ENCODE measurements around the gene CYP27B1. TPM values are rescaled to one million over a fixed set of nuclear protein-coding genes. Genes with fewer than 3 reads are reported as not detected.
"Not testable (repeated sequence)": the region's sequence is repeated elsewhere in the genome, so short reads cannot be mapped to it uniquely, and the experiment has no call there.

CYP27B1 gene
- polyA plus RNA-seq, 1 donor: 0.86 TPM

DNA sequence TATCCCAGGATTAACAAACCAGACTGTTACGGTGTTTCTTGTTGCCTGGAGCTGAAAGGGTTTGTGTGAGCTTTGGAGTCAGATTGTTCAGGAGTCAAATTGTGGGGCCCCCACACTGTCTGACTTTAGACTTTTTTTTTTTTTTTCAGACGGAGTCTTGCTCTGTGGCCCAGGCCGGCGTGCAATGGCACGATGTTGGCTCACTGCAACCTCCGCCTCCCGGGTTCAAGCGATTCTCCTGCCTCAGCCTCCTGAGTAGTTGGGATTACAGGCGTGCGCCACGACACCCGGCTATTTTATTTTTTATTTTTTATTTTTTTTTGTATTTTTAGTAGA lies 16.6 kb upstream of the CYP27B1 start:
- no peak for DNase-seq (ENCODE audit: low read depth)

DNA sequence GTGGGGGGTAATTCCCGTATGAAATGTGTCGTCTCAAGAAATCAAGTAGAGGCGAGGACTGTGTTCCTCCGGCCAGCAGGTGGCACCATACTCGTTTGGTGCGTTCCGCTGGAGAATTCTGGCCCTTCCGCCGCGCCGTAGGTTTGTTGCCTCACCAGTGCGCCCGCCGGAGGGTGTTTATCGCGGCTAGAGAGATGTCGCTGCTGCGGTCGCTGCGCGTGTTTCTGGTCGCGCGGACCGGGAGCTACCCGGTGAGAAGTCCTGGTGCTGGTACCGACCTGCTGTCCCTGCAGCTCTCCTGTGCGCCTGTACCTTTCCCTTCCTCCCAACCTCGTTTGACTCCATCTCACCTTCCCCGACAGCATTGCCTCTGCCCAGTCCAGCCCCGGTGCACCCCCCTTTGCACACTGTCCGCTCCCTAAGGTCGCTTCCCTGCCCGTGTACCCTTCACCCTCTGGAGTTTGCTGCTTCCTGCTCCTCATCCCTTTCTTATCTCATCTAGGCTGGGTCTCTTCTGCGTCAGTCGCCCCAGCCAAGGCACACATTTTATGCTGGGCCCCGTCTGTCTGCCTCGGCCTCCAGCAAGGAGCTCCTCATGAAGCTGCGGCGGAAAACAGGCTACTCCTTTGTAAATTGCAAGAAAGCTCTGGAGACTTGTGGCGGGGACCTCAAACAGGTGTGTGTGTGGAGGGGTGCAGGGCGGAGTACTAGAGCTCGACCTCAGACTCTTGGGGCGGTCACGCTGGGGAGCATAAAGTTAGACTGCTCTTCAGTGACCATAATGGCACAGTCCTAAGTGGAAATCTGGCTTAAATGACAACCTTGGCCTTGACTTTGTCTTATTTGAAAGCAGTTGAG lies 16.0 kb upstream of the CYP27B1 start, which contains the start of gene TSFM:
TSFM (plus strand) TSS at position 180 of the 858 bp plus-strand sequence; CDS start at position 195, 15 bp downstream.
- peak; percentile 89 for DNase-seq (ENCODE audit: low read depth)

DNA sequence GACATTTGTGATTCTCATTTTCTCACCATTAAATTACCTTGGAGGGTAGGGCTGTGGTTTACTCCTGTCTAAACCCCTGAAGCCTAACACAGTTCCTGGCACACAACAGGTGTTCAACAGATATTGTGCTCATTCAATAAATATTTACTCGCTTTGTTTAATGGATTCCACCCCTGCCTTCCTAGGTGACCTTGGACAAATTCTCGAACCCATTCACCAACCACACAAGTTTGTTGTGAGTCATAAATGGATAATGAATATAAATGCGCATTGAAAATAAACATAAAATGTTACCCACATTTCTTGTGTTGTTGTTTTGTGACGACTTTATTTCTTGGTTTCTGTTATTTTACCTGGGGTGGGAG lies 15.3 kb upstream of the CYP27B1 start:
- DNase-seq (ENCODE audit: low read depth): no peak

DNA sequence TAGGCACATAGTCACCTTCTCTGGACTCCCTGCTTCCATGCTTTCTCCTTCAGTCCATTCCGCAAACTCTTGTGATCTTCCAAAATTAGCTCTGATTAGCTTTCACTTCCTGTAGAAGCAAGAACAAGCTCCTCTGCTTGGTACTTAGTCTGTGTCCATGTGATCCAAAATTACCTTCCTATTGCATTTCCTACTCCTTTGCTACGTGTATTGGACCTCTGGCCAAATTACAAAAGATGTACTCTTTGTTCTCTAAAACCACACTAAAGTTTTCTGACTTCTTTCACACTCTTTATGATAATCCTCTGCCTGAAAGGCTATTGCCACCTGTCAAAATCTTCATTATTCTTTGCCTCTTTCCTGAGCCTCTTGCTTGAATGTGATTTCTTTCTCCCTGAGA lies 14.9 kb upstream of the CYP27B1 start:
- DNase-seq (ENCODE audit: low read depth): no peak

DNA sequence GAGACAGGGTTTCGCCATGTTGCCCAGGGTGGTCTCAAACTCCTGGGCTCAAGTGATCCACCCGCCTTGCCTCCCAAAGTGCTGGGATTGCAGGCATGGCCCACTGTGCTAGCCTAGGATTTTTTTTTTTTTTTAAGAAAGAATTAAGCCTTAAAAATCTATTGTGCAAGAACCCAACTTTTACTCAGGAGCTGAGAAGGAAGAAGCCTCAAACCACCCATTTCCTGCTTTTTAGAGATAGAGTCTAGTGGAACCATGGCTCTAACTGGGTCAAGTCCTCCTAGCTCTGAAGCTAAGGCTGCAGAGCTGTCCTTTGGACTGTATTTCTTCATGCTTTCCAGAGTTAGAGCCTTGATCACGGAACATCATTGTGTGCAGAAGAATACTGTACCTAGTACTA lies 14.4 kb upstream of the CYP27B1 start:
- DNase-seq (ENCODE audit: low read depth): no peak

DNA sequence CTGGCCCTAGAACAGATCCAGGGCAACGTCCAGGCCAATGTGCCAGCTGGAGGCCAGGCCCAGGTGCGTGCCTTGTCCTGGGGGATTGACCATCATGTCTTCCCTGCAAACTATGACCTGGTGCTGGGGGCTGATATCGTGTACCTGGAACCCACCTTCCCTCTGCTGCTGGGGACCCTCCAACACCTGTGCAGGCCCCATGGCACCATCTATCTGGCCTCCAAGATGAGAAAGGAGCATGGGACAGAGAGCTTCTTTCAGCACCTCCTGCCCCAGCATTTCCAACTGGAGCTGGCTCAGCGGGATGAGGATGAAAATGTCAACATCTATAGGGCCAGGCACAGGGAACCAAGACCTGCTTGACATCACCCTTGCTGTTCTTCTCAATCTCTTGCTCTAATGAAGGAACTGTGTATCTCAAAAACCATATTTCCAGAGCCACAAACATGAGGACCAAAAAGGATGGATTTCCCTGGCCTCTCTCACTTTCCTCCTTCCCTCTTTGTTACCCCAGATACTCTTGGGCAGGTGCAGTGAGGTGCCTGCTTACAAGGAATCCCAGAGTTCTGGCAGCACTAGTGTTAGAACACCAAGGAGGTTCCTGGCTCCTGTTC lies 13.5 kb upstream of the CYP27B1 start:
- no peak for DNase-seq (ENCODE audit: low read depth)

DNA sequence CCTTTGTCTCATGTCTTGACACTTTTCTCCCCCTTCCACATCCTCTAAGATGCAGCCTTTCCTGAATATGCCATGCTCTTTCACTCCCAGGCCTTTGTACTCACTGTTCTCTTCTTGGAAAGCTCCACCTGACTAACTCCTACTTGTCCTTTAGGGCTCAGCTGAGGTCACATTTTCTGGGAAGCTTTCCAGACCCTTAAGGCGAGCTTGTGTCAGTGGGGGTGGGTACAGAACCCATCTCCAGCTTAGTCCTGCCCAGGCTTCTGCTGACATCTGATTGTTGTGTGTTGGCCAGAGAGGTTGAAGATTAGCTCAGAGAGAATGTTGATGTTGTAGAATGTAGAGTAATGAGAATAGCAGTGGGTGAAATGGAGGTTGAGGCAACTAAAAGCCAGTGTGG lies 12.9 kb upstream of the CYP27B1 start:
- DNase-seq (ENCODE audit: low read depth): no peak

DNA sequence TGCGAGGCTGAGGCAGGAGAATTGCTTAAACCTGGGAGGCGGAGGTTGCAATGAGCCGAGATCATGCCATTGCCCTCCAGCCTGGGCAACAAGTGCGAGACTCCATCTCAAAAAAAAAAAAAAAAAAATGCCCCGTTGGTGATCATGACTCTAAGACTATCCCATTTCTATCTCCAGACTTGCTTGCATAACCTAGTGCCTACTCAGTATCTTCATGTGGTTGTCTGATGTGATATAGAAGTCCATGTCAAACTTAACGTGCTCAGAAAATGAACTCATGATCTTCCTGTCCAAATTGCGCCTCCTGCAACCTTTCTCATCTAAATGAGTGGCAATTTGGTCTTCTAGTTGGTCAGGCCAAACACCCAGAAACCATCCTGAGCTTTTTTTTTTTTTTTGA lies 11.0 kb upstream of the CYP27B1 start:
- no peak for DNase-seq (ENCODE audit: low read depth)

DNA sequence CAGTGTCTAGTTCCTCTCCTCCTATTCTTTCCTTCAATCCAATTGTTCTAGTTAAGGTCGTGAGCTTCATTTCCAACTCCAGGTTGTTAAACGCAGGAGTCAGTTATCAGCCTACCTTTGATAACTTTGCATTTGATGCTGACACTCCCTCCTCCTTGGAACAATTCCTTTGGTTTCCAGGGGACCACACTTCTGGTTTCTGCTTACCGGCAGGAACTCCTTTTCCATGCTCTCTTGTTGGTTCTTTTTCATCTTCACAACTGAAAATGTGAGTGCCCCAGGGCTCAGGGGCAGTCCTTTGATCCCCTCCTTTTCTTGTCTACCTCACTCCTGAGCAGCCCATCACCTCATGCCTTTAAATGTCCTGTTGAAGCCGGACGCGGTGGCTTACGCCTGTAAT lies 10.5 kb upstream of the CYP27B1 start:
- no peak for DNase-seq (ENCODE audit: low read depth)

DNA sequence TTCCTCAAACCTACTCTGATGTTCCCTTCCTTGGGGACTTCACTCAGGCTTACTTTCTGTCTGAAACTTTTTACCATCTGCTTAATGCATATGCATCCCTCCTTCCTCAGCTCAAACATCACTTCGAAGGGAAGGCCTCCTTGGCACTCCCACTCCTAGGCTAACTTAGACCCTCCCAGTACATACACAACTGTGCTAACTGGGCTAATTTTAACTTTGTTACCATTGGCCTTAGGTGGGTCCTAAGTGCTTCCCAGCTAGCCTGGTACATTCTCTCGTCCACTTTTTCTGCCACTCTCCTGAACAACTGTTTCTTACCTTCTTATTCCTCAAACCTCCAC lies 9.3 kb upstream of the CYP27B1 start:
- DNase-seq (ENCODE audit: low read depth): no peak

DNA sequence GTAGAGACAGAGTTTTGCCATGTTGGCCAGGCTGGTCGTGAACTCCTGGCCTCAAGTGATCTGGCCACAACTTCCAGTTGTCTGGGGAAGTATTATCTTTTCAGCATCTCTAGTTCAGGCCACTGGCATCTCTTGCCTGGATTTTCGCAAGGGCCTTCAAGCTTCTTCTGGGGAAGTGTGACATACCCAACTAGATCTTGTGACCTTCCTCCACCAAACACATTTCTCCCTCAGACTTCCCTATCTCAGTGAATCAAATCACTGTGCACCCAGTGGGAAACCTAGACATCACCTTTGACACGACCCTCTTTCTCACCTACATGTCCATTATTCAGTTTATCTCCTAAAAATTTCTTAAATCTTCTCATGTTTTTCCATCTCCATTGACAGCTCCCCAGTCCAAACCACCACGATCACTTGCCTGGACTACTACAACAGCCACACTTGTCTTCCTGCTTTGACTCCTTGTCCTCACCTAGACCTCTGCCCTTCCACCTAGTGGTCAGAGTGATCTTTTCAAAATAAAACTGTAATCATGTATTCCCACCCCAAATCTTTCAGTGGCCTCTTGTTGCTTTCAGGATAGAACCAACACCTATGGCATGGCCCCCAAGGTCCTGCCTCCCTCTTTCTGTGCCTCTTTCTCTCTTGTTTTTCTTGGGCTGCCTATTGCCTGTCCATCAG lies 8.8 kb upstream of the CYP27B1 start:
- no peak for DNase-seq (ENCODE audit: low read depth)

DNA sequence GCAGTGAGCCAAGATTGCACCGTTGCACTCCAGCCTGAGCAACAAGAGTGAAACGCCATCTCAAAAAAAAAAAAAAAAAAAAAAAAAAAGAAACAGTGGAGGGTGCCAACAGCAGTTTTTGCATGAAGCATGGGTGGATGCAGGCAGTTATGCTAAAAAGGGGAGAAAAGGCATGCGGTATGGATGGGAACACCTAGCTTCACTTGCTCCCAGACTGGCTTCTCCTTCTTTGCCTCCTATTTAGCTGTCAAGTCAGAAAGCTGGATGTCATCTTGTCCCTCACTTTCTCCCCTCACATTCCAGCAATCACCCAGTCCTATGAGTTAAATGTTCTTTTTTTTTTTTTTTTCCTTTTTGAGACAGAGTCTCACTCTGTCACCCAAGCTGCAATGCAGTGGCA lies 8.2 kb upstream of the CYP27B1 start:
- DNase-seq (ENCODE audit: low read depth): no peak

DNA sequence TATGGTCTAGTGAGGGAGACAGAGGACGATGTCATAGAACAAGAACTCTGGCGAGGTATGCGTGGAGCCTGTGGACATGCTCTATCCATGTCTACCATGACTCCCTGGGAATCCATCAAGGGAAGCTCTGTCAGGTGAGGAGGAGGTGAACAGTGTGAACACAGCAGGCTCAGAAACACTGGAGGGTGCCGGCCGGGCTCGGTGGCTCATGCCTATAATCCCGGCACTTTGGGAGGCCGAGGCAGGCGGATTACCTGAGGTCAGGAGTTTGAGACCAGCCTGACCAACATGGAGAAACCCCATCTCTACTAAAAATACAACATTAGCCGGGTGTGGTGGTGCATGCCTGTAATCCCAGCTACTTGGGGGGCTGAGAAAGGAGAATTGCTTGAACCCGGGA lies 7.8 kb upstream of the CYP27B1 start:
- DNase-seq (ENCODE audit: low read depth): not testable (repeated sequence)

DNA sequence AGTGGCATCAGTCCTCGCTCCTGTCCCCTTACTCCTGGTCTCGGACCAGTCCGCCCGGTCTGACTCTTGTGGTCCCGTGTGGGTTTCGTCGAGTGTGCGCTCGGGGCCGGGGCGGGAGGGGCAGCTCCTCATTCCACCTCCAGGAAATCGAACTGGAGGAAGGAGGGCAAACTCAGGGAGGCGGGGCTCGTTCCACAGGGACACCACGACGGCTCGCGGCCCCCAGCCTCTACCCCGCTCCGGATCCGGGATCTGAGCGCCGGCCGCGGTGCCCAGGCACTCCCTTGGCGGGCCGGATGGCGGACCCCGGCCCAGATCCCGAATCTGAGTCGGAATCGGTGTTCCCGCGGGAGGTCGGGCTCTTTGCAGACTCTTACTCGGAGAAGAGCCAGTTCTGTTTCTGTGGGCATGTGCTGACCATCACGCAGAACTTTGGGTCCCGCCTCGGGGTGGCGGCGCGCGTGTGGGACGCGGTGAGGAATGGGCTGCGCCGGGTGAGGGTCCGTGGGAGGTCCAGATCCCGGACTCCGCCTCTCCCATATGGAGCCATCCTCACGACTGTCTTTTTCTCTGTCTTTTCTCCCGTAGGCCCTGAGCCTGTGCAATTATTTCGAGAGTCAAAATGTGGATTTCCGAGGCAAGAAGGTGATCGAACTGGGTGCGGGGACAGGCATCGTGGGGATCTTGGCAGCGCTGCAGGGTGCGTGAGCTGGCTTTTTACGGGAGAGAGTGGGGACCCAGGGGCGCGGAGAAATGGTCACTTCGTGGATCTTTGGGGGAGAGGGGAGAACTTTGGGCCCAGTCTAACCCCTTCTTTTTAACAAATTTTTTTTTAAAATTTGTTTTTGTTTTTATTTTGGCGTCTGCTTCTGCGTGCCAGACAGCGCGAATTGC lies 5.8 kb upstream of the CYP27B1 start, which contains the start of gene EEF1AKMT3:
EEF1AKMT3 (plus strand) TSS at position 186 of the 894 bp plus-strand sequence; CDS start at position 297, 111 bp downstream.
- no peak for DNase-seq (ENCODE audit: low read depth)

DNA sequence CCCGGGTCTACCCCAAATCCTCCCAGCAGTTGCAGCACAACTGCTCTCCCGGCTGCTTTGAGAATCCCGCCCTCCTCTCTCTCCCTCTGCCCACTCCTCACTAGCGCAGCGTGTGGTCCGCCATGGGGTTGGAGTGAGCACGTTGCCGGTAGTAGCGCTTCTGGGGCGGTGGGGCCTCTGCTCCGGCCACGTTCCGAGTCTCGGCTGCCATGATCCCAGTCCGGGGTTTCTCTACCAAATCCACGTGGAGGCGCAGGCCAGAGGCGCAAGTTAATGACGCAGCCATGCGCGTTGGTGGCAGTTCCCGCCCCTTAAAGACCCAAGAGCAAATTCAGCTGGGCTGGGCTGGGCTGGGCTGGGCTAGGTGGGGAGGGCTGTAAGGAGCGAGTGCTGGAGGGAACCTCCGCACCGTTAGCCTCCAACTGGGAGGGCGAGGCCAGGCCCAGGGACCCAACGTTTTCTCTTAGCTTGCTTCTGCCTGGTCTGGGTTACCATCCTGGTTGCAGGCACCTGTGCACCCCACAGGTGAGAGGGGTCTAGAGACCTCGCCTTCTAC lies 5.1 kb upstream of the CYP27B1 start, which contains the start of gene METTL1:
METTL1 (minus strand) TSS at position 233 of the 556 bp plus-strand sequence; CDS start at position 211, 22 bp downstream.
- peak; percentile 94 for DNase-seq (ENCODE audit: low read depth)

DNA sequence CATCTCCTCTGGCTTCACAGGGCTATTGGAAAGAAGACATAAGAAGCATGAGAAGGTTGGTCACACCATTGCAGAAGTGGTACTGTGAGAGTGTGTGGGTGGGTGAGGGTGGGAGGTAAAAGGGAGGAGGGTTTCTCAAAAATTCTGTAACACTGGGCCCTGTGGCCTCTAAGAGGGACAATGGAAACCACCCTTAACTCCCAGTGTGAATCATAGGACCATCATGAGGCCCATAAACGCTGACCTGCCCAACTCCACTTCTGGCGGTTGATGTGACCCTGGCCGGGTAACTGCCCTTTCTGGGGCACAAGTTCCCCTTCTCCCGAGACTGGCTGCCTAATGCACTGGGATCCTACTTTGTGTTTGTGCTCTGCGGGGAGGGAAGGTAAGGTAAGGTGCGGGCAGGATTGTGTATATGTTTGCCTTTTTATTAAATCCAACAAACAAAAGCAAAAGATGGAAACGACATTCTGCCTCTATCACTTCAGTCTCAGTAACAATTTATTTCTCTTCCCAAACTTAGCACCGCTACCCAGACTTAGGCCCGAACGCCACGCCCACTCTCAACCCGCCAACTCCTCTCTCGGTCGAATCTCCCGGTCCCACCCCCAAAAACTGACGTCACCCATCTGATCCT lies 4.5 kb upstream of the CYP27B1 start:
- DNase-seq (ENCODE audit: low read depth): peak; percentile 89

DNA sequence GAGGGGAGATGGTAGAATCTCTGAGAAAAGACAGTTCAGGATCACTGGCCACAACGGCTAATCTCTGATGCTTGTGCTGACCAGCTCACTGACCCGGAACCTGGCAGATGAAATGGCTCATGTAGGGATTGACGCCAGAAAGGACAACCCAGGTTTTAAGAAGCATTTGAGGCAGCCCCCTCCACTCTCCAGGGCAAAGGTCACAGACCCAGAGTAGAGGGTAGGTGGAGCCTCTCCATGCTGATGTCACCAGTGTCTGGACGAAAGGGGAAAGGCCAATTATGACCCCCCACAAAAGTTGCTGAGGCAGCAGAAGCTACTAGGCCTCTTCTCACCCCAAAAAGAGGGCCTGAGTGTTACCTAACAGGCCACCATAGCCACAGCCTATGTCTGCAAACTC lies 3.9 kb upstream of the CYP27B1 start:
- no peak for DNase-seq (ENCODE audit: low read depth)

DNA sequence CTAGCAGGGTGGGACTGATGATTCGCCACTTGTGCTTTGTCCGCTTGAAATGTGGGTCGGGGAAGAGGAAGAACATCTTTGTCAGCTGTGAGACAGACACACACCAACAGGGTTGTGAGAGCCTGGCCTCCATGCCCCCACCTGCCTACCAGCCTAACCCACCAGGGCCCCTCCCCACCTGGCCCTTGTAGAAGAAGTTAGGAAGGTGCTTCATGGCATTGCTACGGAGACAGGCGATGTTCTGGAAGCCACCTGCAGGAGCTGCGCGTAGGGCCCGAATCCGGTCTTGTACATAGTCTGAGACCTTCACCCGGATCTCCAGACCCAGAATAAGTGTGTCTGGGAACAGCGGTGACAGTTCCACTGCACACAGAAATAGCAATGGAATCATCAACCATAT lies 2.7 kb upstream of the CYP27B1 start:
- DNase-seq (ENCODE audit: low read depth): no peak

DNA sequence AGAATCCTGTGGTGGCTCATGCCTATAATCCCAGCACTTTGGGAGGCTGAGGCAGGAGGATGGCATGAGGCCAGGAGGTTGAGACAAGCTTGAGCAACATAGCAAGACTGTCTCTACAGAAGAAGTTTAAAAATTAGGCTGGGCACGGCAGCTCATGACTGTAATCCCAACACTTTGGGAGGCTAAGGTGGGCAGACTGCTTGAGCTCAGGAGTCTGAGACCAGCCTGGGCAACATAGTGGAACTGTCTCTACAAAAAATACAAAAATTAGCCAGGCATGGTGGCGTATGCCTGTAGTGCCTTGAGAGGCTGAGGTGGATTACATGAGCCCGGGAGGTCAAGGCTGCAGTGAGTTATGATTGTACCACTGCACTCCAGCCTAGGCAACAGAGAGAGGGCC lies 998 bp upstream of the CYP27B1 start:
- DNase-seq (ENCODE audit: low read depth): no peak

DNA sequence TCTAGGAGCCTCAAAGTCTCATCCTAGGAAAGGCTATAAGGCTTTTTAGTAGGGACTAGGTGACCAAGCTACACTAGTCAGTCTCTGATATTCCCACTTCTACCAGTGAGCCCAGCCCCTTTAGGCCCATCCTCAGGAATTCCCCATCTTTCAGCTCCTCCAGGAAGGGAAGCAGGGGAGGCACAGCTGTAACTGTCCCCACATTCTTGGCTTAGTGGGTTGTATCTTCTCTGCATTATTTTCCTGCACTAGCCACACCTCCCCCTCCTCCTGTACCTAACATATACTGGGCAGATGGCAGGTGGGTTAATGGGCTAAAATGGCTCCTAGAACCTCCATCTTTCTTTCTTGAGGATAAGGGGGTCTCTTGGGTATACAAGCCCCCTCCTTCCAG lies 424 bp upstream of the CYP27B1 start:
- no peak for DNase-seq (ENCODE audit: low read depth)
